SK-N-SH treated with all-trans-retinoic acid at 6 μM for 48 hours (cell line): ENCODE results near the gene ZNF274.
"Not testable (repeated sequence)": the region's sequence is repeated elsewhere in the genome, so short reads cannot be mapped to it uniquely, and the experiment has no call there.

ENCODE experiments used
- ATAC-seq: fragments of 200-7000 bp; cut with Tn5 transposase; 3 replicates; pipeline ENCODE4 v1.9.1; 2020; ENCODE audit warnings: mild to moderate bottlenecking, moderate library complexity
- ARNTL ChIP-seq: fragments of 450-650 bp; formaldehyde crosslinking; IDR thresholded peaks from 2 replicates; pipeline ENCODE4 v1.5.0; 2020; ENCODE audit warnings: low read depth, mild to moderate bottlenecking, moderate library complexity, borderline replicate concordance
- BACH2 ChIP-seq: fragments of 250-450 bp; sonication (Bioruptor Pico); IDR thresholded peaks from 2 replicates; pipeline ENCODE4 v1.9.0; 2021; ENCODE audit warnings: mild to moderate bottlenecking, borderline replicate concordance
- CSDC2 ChIP-seq: fragments of 250-450 bp; sonication (Bioruptor Pico); IDR thresholded peaks from 2 replicates; pipeline ENCODE4 v1.5.0; 2020; ENCODE audit warnings: mild to moderate bottlenecking, moderate library complexity
- ESRRG ChIP-seq: fragments of 250-450 bp; sonication (Bioruptor Pico); IDR thresholded peaks from 2 replicates; pipeline ENCODE4 v1.6.1; 2021; ENCODE audit warnings: mild to moderate bottlenecking
- ISL1 ChIP-seq: fragments of 250-450 bp; sonication (Bioruptor Pico); IDR thresholded peaks from 2 replicates; pipeline ENCODE4 v2.1.2; 2022; ENCODE audit warnings: mild to moderate bottlenecking, moderate library complexity
- OSR1 ChIP-seq: fragments of 250-450 bp; sonication (Bioruptor Pico); IDR thresholded peaks from 2 replicates; pipeline ENCODE4 v1.8.0; 2022; ENCODE audit warnings: moderate library complexity, mild to moderate bottlenecking, inconsistent platforms
- PATZ1 ChIP-seq: fragments of 250-450 bp; sonication (Bioruptor Pico); IDR thresholded peaks from 2 replicates; pipeline ENCODE4 v1.8.0; 2020; ENCODE audit warnings: mild to moderate bottlenecking, moderate library complexity, borderline replicate concordance
- POU6F1 ChIP-seq: fragments of 250-450 bp; sonication (Bioruptor Pico); IDR thresholded peaks from 2 replicates; pipeline ENCODE4 v1.8.0; 2021; ENCODE audit warnings: low read depth, mild to moderate bottlenecking, moderate library complexity, borderline replicate concordance
- PPARA ChIP-seq: fragments of 250-450 bp; sonication (Bioruptor Pico); IDR thresholded peaks from 2 replicates; pipeline ENCODE4 v1.5.0; 2020; ENCODE audit warnings: mild to moderate bottlenecking, borderline replicate concordance
- RARB ChIP-seq: fragments of 250-450 bp; sonication (Bioruptor Pico); IDR thresholded peaks from 2 replicates; pipeline ENCODE4 v1.8.0; 2021; ENCODE audit warnings: mild to moderate bottlenecking, moderate library complexity
- SNAI2 ChIP-seq: fragments of 250-450 bp; sonication (Bioruptor Pico); IDR thresholded peaks from 2 replicates; pipeline ENCODE4 v1.5.0; 2020; ENCODE audit warnings: mild to moderate bottlenecking, moderate library complexity
- TCF4 ChIP-seq: fragments of 250-450 bp; sonication (Bioruptor Pico); IDR thresholded peaks from 2 replicates; pipeline ENCODE4 v1.8.0; 2021; ENCODE audit warnings: mild to moderate bottlenecking, moderate library complexity, borderline replicate concordance
- TOX ChIP-seq: fragments of 250-450 bp; sonication (Bioruptor Pico); IDR thresholded peaks from 2 replicates; pipeline ENCODE4 v1.8.0; 2021; ENCODE audit warnings: mild to moderate bottlenecking, moderate library complexity, borderline replicate concordance
- ZFP30 ChIP-seq: fragments of 450-650 bp; formaldehyde crosslinking; IDR thresholded peaks from 2 replicates; pipeline ENCODE4 v1.5.0; 2022; ENCODE audit warnings: mild to moderate bottlenecking, moderate library complexity
- ZNF565 ChIP-seq: fragments of 450-650 bp; formaldehyde crosslinking; conservative IDR thresholded peaks from 2 replicates; pipeline ENCODE4 v1.5.0; 2020; ENCODE audit warnings: low read depth, mild to moderate bottlenecking, moderate library complexity
- ZNF70 ChIP-seq: fragments of 450-650 bp; formaldehyde crosslinking; IDR thresholded peaks from 2 replicates; pipeline ENCODE4 v1.5.0; 2020; ENCODE audit warnings: mild to moderate bottlenecking, moderate library complexity
- ZNF8 ChIP-seq: fragments of 450-650 bp; formaldehyde crosslinking; IDR thresholded peaks from 2 replicates; pipeline ENCODE4 v1.5.0; 2020; ENCODE audit warnings: mild to moderate bottlenecking, moderate library complexity
- TF ChIP-seq, protein P1 (sequence below): fragments of 250-450 bp; sonication (Bioruptor Pico); IDR thresholded peaks from 2 replicates; pipeline ENCODE4 v1.5.1; 2021; ENCODE audit warnings: mild to moderate bottlenecking, moderate library complexity
- TF ChIP-seq, protein P2 (sequence below): fragments of 250-450 bp; sonication (Bioruptor Pico); IDR thresholded peaks from 2 replicates; pipeline ENCODE4 v1.5.0; 2020; ENCODE audit warnings: mild to moderate bottlenecking, moderate library complexity
- TF ChIP-seq, protein P3 (sequence below): fragments of 250-450 bp; sonication (Bioruptor Pico); IDR thresholded peaks from 2 replicates; pipeline ENCODE4 v1.5.1; 2020; ENCODE audit warnings: low read depth, mild to moderate bottlenecking, moderate library complexity

ZNF274 gene

GRCh38 chr19:58145849-58146248 lies 37.0 kb upstream of the ZNF274 start:
- TF ChIP-seq BACH2 (CRISPR knock-in tag) = no peak
- TF ChIP-seq ZNF565 (CRISPR knock-in tag) = no peak
- no peak for TF ChIP-seq ARNTL (CRISPR knock-in tag)
- TF ChIP-seq, protein P1, sequence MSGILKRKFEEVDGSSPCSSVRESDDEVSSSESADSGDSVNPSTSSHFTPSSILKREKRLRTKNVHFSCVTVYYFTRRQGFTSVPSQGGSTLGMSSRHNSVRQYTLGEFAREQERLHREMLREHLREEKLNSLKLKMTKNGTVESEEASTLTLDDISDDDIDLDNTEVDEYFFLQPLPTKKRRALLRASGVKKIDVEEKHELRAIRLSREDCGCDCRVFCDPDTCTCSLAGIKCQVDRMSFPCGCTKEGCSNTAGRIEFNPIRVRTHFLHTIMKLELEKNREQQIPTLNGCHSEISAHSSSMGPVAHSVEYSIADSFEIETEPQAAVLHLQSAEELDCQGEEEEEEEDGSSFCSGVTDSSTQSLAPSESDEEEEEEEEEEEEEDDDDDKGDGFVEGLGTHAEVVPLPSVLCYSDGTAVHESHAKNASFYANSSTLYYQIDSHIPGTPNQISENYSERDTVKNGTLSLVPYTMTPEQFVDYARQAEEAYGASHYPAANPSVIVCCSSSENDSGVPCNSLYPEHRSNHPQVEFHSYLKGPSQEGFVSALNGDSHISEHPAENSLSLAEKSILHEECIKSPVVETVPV (CRISPR knock-in tag) = no peak
- no peak for TF ChIP-seq ZFP30 (CRISPR knock-in tag)
- TF ChIP-seq PATZ1 (CRISPR knock-in tag) = no peak
- TF ChIP-seq POU6F1 = no peak
- no peak for TF ChIP-seq ESRRG
- TF ChIP-seq ZNF70 (CRISPR knock-in tag) = no peak
- TF ChIP-seq ISL1 (CRISPR knock-in tag) = no peak
- TF ChIP-seq TCF4 (CRISPR knock-in tag) = no peak
- TF ChIP-seq SNAI2 = no peak
- no peak for ATAC-seq

DNA sequence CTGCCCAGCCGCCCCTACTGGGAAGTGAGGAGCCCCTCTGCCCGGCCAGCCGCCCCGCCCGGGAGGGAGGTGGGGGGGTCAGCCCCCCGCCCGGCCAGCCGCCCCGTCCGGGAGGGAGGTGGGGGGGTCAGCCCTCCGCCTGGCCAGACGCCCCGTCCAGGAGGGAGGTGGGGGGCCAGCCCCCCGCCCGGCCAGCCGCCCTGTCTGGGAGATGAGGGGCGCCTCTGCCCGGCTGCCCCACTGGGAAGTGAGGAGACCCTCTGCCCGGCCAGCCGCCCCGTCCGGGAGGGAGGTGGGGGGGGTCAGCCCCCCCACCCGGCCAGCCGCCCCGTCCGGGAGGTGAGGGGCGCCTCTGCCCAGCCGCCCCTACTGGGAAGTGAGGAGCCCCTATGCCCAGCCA lies 35.4 kb upstream of the ZNF274 start:
- not testable (repeated sequence) for ATAC-seq

DNA sequence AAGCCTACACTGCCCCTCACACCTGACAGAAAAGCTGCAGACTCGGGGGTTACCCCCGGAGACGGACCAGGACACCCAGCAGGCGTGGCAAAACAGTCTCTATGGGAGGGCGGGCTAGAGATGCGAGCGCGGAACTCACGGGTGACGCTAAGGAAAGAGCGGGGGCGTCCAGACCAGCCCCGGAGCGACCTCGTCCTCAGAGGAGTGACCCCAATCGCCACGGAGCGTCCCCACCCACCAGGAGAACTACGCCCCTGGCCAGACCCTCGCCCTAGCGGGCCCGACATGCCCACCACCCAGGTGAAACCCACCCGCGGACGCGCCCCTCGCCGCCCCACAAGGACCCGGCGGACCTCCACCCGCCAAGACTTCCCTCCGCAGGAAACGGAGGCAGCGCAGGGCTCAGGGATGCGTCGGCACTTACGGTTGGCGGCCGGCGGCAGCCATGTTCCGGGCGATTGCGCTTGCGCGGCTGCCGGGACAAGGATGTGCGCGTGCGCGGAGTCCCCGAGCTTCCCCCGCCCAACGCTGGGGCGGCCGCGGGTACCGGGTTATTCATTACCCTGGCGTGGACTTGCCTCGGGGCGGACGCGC lies 32.4 kb upstream of the ZNF274 start, which contains the start of gene ZNF329:
Gene ZNF329 (minus strand): TSS at position 462 of the 594 bp plus-strand sequence. CDS start 21,286 bp downstream, outside the sequence.
- peak; percentile 64 for ATAC-seq
- TF ChIP-seq SNAI2 = no peak
- TF ChIP-seq RARB (CRISPR knock-in tag) = no peak
- no peak for TF ChIP-seq ARNTL (CRISPR knock-in tag)
- TF ChIP-seq CSDC2 (CRISPR knock-in tag) = no peak
- no peak for TF ChIP-seq PPARA (CRISPR knock-in tag)
- no peak for TF ChIP-seq ZNF70 (CRISPR knock-in tag)
- TF ChIP-seq POU6F1 = no peak
- no peak for TF ChIP-seq BACH2 (CRISPR knock-in tag)
- TF ChIP-seq, all 23 proteins: peak for 0

DNA sequence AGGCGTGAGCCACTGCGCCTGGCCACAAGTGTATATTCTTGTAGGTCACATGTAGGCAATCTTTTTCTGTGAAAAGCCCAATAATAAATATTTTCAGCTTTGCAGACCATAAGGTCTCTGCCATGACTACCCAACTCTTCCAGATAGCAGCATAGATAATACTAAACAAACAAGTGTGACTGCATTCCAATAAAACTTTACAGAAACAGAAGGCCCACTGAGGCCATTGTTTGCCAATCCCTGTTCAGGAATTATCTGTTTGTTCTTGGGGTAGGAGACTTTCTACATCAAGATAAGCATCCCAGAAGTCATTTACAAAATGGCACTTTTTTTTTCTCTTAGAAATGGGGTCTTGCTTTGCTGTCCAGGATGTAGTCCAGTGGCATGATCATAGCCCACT lies 29.5 kb upstream of the ZNF274 start:
- no peak for ATAC-seq
- TF ChIP-seq PATZ1 (CRISPR knock-in tag) (no peak), ESRRG (no peak), OSR1 (CRISPR knock-in tag) (no peak), PPARA (CRISPR knock-in tag) (no peak), TOX (CRISPR knock-in tag) (no peak), ZNF8 (CRISPR knock-in tag) (no peak), ZNF565 (CRISPR knock-in tag) (no peak), ZFP30 (CRISPR knock-in tag) (no peak), ARNTL (CRISPR knock-in tag) (no peak), CSDC2 (CRISPR knock-in tag) (no peak), TCF4 (CRISPR knock-in tag) (no peak), SNAI2 (no peak)
- TF ChIP-seq, protein P2, sequence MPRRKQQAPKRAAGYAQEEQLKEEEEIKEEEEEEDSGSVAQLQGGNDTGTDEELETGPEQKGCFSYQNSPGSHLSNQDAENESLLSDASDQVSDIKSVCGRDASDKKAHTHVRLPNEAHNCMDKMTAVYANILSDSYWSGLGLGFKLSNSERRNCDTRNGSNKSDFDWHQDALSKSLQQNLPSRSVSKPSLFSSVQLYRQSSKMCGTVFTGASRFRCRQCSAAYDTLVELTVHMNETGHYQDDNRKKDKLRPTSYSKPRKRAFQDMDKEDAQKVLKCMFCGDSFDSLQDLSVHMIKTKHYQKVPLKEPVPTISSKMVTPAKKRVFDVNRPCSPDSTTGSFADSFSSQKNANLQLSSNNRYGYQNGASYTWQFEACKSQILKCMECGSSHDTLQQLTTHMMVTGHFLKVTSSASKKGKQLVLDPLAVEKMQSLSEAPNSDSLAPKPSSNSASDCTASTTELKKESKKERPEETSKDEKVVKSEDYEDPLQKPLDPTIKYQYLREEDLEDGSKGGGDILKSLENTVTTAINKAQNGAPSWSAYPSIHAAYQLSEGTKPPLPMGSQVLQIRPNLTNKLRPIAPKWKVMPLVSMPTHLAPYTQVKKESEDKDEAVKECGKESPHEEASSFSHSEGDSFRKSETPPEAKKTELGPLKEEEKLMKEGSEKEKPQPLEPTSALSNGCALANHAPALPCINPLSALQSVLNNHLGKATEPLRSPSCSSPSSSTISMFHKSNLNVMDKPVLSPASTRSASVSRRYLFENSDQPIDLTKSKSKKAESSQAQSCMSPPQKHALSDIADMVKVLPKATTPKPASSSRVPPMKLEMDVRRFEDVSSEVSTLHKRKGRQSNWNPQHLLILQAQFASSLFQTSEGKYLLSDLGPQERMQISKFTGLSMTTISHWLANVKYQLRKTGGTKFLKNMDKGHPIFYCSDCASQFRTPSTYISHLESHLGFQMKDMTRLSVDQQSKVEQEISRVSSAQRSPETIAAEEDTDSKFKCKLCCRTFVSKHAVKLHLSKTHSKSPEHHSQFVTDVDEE (CRISPR knock-in tag) = no peak
- TF ChIP-seq, protein P3, sequence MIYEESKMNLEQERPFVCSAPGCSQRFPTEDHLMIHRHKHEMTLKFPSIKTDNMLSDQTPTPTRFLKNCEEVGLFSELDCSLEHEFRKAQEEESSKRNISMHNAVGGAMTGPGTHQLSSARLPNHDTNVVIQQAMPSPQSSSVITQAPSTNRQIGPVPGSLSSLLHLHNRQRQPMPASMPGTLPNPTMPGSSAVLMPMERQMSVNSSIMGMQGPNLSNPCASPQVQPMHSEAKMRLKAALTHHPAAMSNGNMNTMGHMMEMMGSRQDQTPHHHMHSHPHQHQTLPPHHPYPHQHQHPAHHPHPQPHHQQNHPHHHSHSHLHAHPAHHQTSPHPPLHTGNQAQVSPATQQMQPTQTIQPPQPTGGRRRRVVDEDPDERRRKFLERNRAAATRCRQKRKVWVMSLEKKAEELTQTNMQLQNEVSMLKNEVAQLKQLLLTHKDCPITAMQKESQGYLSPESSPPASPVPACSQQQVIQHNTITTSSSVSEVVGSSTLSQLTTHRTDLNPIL (CRISPR knock-in tag) = no peak
- TF ChIP-seq, protein P1 (CRISPR knock-in tag) = no peak
